Thyroid gland (tissue), 4 donors: ENCODE measurements around the gene XPNPEP1. TPM values are rescaled to one million over a fixed set of nuclear protein-coding genes. Genes with fewer than 3 reads are reported as not detected.

Experiments used
- DNase-seq, 2 donors: peaks; one replicate each; pipeline ENCODE4 v3.0.0-alpha.2; 2019
- H3K27ac ChIP-seq, 3 donors: fragments of 200-600 bp; sonication (generic); 1 replicate in 2 of 3; 2 replicates in 1 of 3; pipeline ENCODE4 v1.5.1; 2016 to 2019; ENCODE audit warnings: mild to moderate bottlenecking in 1 of 3, moderate library complexity in 1 of 3
- H3K27me3 ChIP-seq: fragments of 200-600 bp; sonication (generic); one replicate; pipeline ENCODE4 v1.5.1; 2019
- H3K36me3 ChIP-seq, 2 donors: fragments of 200-600 bp; sonication (generic); one replicate each; pipeline ENCODE4 v1.5.1; 2016 to 2019
- H3K4me1 ChIP-seq, 2 donors: fragments of 200-600 bp; sonication (generic); one replicate each; pipeline ENCODE4 v1.5.1; 2017 to 2019
- H3K4me3 ChIP-seq, 3 donors: fragments of 200-600 bp; sonication (generic); replicated peaks in 1 of 3; 1 replicate in 2 of 3; 2 replicates in 1 of 3; pipeline ENCODE4 v1.5.1; 2016; ENCODE audit warnings: mild to moderate bottlenecking in 1 of 3
- H3K9me3 ChIP-seq: fragments of 200-600 bp; sonication (generic); one replicate; pipeline ENCODE4 v1.5.1; 2017
- POLR2A ChIP-seq, 2 donors: fragments of 450-650 bp; IDR thresholded peaks; one replicate each; pipeline ENCODE4 v1.6.1; 2017; ENCODE audit warnings: antibody characterized with exemption in 2 of 2, mild to moderate bottlenecking in 2 of 2, moderate library complexity in 1 of 2
- WGBS, 2 donors: methylation state at CpG; one replicate each; pipeline ENCODE4 v1.1.5; 2017; 5-methylcytosine and 5-hydroxymethylcytosine counted together
- intact Hi-C: fragments of 100-400 bp; cut with DNase I; formaldehyde crosslinking; loops from one replicate; pipeline ENCODE4 v1.15.1; 2023
- total RNA-seq, 4 donors: library from RNA; depleted of rRNA; stranded (reverse); fragments of >200 nt; gene quantifications; one replicate each; pipeline ENCODE4 v1.2.3, GENCODE V29; 2016
- TF ChIP-seq, protein P1 (sequence below), 6 experiments: fragments of 200-600 bp in 3 of 6; fragments of 450-650 bp in 3 of 6; sonication (generic) in 3 of 6; IDR thresholded peaks; one replicate each; pipeline ENCODE4 v1.5.1; 2016 to 2019; ENCODE audit warnings: antibody characterized with exemption in 6 of 6, mild to moderate bottlenecking in 2 of 6, inconsistent platforms in 1 of 6, moderate library complexity in 1 of 6

Gene XPNPEP1
- total RNA-seq, 4 donors from 2014 or later, result 72.7 to 89.0 (median 84.0) TPM

DNA sequence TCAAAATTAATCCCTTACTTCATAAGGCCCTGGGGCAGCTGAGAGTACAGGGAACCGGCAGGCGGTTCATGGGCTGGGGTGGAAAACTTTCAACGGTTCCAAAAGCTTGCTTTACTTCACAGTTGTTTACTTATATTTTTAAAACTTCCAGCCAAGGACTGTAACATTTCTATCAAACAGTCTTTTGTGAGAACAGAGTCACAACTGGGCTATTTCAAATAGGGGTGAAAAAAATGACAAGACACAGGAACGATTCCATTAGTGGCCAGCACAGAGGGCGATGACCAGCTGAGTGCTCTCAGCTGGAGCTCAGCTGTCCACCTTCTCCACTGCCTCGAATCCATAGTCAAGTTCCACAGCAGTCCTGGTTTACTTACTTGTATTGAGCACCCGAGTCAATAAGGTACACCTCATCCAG lies 48.2 kb downstream of the XPNPEP1 start:
- Histone ChIP-seq H3K27me3 (no peaks in the 10 kb centered on the region), H3K9me3 (no peaks in the 10 kb centered on the region), H3K4me3 (no peak overlapping the region), H3K4me1 (peaks cover 0 to 4% of the 10 kb centered on the region in 2 donors), H3K36me3 (peaks cover 23 to 37% of the 10 kb centered on the region in 2 donors), H3K27ac (no peak overlapping the region)
- intact Hi-C loops, result no loop called here
- TF ChIP-seq POLR2A (IDR thresholded peaks at IDR 0.05), result no peak
- TF ChIP-seq, protein P1, sequence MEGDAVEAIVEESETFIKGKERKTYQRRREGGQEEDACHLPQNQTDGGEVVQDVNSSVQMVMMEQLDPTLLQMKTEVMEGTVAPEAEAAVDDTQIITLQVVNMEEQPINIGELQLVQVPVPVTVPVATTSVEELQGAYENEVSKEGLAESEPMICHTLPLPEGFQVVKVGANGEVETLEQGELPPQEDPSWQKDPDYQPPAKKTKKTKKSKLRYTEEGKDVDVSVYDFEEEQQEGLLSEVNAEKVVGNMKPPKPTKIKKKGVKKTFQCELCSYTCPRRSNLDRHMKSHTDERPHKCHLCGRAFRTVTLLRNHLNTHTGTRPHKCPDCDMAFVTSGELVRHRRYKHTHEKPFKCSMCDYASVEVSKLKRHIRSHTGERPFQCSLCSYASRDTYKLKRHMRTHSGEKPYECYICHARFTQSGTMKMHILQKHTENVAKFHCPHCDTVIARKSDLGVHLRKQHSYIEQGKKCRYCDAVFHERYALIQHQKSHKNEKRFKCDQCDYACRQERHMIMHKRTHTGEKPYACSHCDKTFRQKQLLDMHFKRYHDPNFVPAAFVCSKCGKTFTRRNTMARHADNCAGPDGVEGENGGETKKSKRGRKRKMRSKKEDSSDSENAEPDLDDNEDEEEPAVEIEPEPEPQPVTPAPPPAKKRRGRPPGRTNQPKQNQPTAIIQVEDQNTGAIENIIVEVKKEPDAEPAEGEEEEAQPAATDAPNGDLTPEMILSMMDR (IDR thresholded peaks at IDR 0.05), result no peak
- no peak for DNase-seq
- 93 to 94% methylated on average over 7 of the region's 7 CpGs for WGBS, 2 donors

DNA sequence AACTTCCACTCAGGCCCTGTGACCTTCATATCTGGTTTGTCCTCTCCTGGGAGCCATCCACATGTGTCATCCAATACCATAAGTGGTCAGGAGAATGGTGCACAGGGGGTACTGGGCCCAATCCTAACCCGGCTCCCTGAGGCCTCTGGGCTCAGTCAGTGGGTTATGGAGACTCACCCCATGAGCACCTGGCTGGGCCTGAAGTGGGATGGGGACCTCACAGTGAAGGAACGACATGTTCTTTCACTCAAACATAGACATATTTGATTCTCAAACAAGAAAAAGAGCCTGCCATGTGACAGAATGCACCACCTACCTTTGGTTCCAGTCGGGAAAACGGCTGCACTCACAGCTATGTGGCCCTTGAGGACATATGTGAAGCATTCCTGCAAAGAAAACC lies 51.8 kb downstream of the XPNPEP1 start:
- TF ChIP-seq, protein P1 (IDR thresholded peaks at IDR 0.05), result no peak
- no peak for TF ChIP-seq POLR2A (IDR thresholded peaks at IDR 0.05)
- H3K4me1 ChIP-seq, result peaks cover 9 to 15% of the 10 kb centered on the region in 2 donors
- peaks cover 23 to 49% of the 10 kb centered on the region in 2 donors for H3K36me3 ChIP-seq
- no peak overlapping the region for H3K27ac ChIP-seq
- intact Hi-C loops, result no loop called here
- no peaks in the 10 kb centered on the region for H3K27me3 ChIP-seq
- H3K9me3 ChIP-seq, result no peaks in the 10 kb centered on the region
- H3K4me3 ChIP-seq, result no peak overlapping the region
- DNase-seq, result no peak
- 96 to 98% methylated on average over 4 of the region's 4 CpGs for WGBS, 2 donors

DNA sequence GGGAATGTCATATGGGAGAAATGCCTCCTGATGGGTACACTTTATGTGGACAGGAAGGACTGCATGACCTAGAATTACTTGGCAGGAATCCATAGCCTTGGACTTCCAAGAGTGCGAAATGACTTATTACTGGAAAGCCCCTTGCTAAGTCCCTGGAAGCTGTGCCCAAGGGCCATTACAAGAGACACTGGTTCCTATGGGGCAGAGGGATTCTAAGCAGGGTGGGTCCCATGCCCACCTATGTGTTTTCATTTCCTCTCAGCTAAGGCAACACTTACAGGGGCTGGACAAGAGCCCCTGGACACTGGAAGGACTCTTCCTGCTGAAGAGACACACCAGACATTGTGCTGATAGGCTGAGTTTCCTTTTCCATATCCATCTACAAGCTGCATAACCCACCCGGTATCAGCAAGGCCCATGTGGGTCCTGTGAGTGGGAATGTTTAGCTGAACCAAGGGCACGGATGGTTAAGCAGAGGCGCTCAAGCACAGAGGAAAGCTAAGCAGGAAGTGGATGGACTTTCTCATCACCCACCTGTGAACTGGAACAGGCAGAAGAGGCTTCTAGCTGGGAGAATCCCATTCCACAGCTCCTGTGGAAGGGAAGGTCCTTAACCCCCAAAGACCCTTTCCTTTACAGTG lies 56.2 kb downstream of the XPNPEP1 start:
- Histone ChIP-seq H3K36me3 (peaks cover 31 to 48% of the 10 kb centered on the region in 2 donors), H3K27ac (peak overlapping the region; percentile 9 to 64 (median 42))

DNA sequence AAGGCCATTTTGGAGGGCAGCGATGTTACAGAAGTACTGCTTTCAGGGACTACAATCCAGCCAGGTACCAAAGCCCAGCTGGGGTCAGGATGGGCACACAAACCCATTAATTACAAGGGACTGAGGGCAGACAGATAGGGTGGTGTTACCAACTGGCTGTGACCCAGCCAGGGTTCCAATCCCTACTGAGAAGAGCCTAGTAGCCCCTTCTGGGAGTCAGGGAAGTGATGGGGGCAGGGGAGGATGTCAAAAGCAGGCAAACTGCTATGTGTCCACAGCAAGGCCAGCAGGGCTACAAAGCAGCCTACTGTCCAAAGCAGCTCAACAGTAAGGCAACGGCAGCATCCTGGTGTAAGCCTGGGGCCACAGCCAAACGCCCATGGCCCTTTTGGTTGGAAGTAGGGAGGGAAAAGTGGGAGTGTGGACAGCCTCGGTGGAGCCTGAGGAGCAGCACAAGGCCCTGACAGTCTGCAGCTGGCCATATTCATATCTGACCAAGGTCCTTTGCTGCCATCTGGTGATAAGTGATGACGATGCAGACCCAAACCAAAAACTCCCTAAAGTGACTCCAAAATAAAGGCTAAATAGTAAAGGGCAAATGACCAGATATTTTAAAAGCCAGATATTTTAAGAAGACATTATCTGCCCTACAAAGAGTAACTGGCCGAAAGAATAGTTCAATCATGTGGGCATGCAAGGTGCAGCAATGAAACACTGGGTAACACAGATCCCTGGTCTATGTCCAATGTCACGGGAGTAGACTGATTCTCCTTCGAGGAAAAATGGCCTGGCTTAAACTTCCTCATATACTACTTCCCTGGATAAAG lies 56.9 kb downstream of the XPNPEP1 start:
- H3K27me3 ChIP-seq, result no peaks in the 10 kb centered on the region
- H3K36me3 ChIP-seq, result peaks cover 30 to 46% of the 10 kb centered on the region in 2 donors
- no peaks in the 10 kb centered on the region for H3K9me3 ChIP-seq
- no peak for TF ChIP-seq POLR2A (IDR thresholded peaks at IDR 0.05)
- TF ChIP-seq, protein P1 (IDR thresholded peaks at IDR 0.05), result peak in 4 of 6 experiments; percentile 23 to 48 (median 37)
- DNase-seq, result no peak
- 74% methylated on average over 8 of the region's 8 CpGs for WGBS, 2 donors
- H3K4me3 ChIP-seq, result no peak overlapping the region
- intact Hi-C loops, result no loop called here
- peak overlapping the region in 1 of 3 donors; percentile 42 for H3K27ac ChIP-seq
- peaks cover 12 to 14% of the 10 kb centered on the region in 2 donors for H3K4me1 ChIP-seq

More for the DNA sequence above, 56.2 kb downstream of the XPNPEP1 start:
- Histone ChIP-seq H3K27me3 (no peaks in the 10 kb centered on the region), H3K4me3 (no peak overlapping the region), H3K4me1 (peaks cover 9 to 12% of the 10 kb centered on the region in 2 donors), H3K9me3 (no peaks in the 10 kb centered on the region)
- intact Hi-C loops, result no loop called here
- DNase-seq, result peak; percentile 49 to 58
- no peak for TF ChIP-seq POLR2A (IDR thresholded peaks at IDR 0.05)
- TF ChIP-seq, protein P1 (IDR thresholded peaks at IDR 0.05), result no peak
- WGBS, 2 donors, result 63 to 64% methylated on average over 4 of the region's 4 CpGs

DNA sequence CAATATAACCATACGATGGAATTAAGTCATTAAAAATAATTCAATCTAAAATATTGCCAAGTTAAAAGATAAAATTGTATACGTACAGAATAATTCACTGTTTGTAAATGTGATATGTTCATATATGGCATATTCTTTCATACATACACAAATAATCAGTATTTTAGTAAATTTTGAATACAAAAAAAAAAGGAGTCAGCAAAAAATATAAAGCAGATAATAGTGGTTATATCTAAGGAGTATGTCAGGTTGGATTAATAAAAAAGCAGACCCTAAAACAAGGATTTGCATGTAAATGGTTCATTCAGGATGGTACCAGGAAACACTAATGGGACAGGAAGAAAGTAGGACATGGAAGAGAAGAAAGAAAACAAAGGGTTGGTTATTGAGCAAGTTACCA lies 59.5 kb downstream of the XPNPEP1 start:
- Histone ChIP-seq H3K4me1 (peaks cover 17 to 18% of the 10 kb centered on the region in 2 donors), H3K9me3 (no peaks in the 10 kb centered on the region), H3K27me3 (no peaks in the 10 kb centered on the region), H3K27ac (no peak overlapping the region), H3K36me3 (peaks cover 19 to 36% of the 10 kb centered on the region in 2 donors), H3K4me3 (no peak overlapping the region)
- intact Hi-C loops, result no loop called here
- DNase-seq, result no peak
- TF ChIP-seq, protein P1 (IDR thresholded peaks at IDR 0.05), result no peak
- no peak for TF ChIP-seq POLR2A (IDR thresholded peaks at IDR 0.05)
- 91 to 95% methylated on average over 2 of the region's 2 CpGs for WGBS, 2 donors
